Thyroid gland (tissue), 4 donors: ENCODE data around the gene MINPP1.

Experiments
- CTCF ChIP-seq, 6 experiments: fragments of 200-600 bp in 3 of 6; fragments of 450-650 bp in 3 of 6; sonication (generic) in 3 of 6; IDR thresholded peaks; one replicate each; pipeline ENCODE4 v1.5.1; 2016 to 2019; ENCODE audit warnings: antibody characterized with exemption in 6 of 6, mild to moderate bottlenecking in 2 of 6, inconsistent platforms in 1 of 6, moderate library complexity in 1 of 6
- POLR2A ChIP-seq, 2 donors: fragments of 450-650 bp; IDR thresholded peaks; one replicate each; pipeline ENCODE4 v1.6.1; 2017; ENCODE audit warnings: antibody characterized with exemption in 2 of 2, mild to moderate bottlenecking in 2 of 2, moderate library complexity in 1 of 2

- TF ChIP-seq CTCF (IDR thresholded peaks at IDR 0.05) (no peak), POLR2A (IDR thresholded peaks at IDR 0.05) (no peak)
Observed at GRCh38 chr10:87510025-87510424, 5.3 kb downstream of the MINPP1 start.
